ENCODE measurements around the gene NUP93. TPM values are rescaled to one million over a fixed set of nuclear protein-coding genes. Genes with fewer than 3 reads are reported as not detected.

NUP93 gene
- total RNA-seq, 1 experiment from 2014 or later, result 144 TPM

- H3K4me2 ChIP-seq (ENCODE audit: low read length), result no peak overlapping the region
- ChIA-PET RAD21 (ENCODE audit: low non-redundant PET in 1 of 2, low total read pairs in 2 of 2, uncharacterized antibody in 2 of 2, unreplicated experiment in 2 of 2) (no interaction called here), CTCF (no interaction called here), POLR2A (no interaction called here)
- H3K27me3 ChIP-seq (ENCODE audit: insufficient read depth, low read length), result no peaks in the 10 kb centered on the region
- no peak overlapping the region for H3K4me3 ChIP-seq (replicated peaks in 1 of 2; ENCODE audit: low read depth in 1 of 2, low read length in 2 of 2)
- no peaks in the 10 kb centered on the region for H3K4me1 ChIP-seq (ENCODE audit: control insufficient read depth in 1 of 2, insufficient read depth in 2 of 2, low read length in 2 of 2)
- no peaks in the 10 kb centered on the region for H3K36me3 ChIP-seq (ENCODE audit: control insufficient read depth in 1 of 2, insufficient read depth in 2 of 2, low read length in 2 of 2)
- intact Hi-C loops (cut with micrococcal nuclease), result no loop called here
- no peak for DNase-seq (ENCODE audit: low read depth, low spot score)
- no peak for ATAC-seq
- no TSS peak for BruUV-seq (replicated peaks)
- H3K27ac ChIP-seq (ENCODE audit: low read depth, low read length), result no peak overlapping the region
- H3K9me2 ChIP-seq (ENCODE audit: insufficient read depth), result no peaks in the 10 kb centered on the region
- H3K9me3 ChIP-seq (ENCODE audit: control insufficient read depth in 1 of 2, insufficient read depth in 1 of 2, low read depth in 1 of 2, low read length in 2 of 2), result no peaks in the 10 kb centered on the region
- peaks cover 6% of the 10 kb centered on the region; the same call in 1 of the 2 replicates for H4K20me1 ChIP-seq (ENCODE audit: insufficient read depth)
- H2AFZ ChIP-seq (ENCODE audit: low read depth, low read length, poor library complexity, severe bottlenecking), result no peak overlapping the region
- no peak for TF ChIP-seq ZFX (IDR thresholded peaks at IDR 0.05)
- TF ChIP-seq EGR1 (IDR thresholded peaks at IDR 0.05; ENCODE audit: low read depth), result no peak
- no peak for TF ChIP-seq ZNF274 (IDR thresholded peaks at IDR 0.05; ENCODE audit: low read depth, low read length)
- no peak for TF ChIP-seq CTCF (IDR thresholded peaks at IDR 0.05 in 2 of 3, conservative IDR thresholded peaks at IDR 0.05 in 1 of 3; ENCODE audit: borderline replicate concordance in 1 of 3, insufficient read depth in 1 of 3, low read depth in 2 of 3, low read length in 2 of 3)
- no peak for TF ChIP-seq POLR2A (IDR thresholded peaks at IDR 0.05; ENCODE audit: borderline replicate concordance, extremely low read depth, insufficient read depth, insufficient read length)
- no peak for TF ChIP-seq TCF7L2 (IDR thresholded peaks at IDR 0.05; ENCODE audit: borderline replicate concordance, extremely low read depth, insufficient read depth, insufficient read length)
- no peak for TF ChIP-seq JUND (IDR thresholded peaks at IDR 0.05)
- TF ChIP-seq, protein P1, sequence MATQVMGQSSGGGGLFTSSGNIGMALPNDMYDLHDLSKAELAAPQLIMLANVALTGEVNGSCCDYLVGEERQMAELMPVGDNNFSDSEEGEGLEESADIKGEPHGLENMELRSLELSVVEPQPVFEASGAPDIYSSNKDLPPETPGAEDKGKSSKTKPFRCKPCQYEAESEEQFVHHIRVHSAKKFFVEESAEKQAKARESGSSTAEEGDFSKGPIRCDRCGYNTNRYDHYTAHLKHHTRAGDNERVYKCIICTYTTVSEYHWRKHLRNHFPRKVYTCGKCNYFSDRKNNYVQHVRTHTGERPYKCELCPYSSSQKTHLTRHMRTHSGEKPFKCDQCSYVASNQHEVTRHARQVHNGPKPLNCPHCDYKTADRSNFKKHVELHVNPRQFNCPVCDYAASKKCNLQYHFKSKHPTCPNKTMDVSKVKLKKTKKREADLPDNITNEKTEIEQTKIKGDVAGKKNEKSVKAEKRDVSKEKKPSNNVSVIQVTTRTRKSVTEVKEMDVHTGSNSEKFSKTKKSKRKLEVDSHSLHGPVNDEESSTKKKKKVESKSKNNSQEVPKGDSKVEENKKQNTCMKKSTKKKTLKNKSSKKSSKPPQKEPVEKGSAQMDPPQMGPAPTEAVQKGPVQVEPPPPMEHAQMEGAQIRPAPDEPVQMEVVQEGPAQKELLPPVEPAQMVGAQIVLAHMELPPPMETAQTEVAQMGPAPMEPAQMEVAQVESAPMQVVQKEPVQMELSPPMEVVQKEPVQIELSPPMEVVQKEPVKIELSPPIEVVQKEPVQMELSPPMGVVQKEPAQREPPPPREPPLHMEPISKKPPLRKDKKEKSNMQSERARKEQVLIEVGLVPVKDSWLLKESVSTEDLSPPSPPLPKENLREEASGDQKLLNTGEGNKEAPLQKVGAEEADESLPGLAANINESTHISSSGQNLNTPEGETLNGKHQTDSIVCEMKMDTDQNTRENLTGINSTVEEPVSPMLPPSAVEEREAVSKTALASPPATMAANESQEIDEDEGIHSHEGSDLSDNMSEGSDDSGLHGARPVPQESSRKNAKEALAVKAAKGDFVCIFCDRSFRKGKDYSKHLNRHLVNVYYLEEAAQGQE (IDR thresholded peaks at IDR 0.05; ENCODE audit: low read depth), result no peak
- TF ChIP-seq CEBPB (IDR thresholded peaks at IDR 0.05; ENCODE audit: low read depth), result no peak
- no peak for TF ChIP-seq FOSL1 (IDR thresholded peaks at IDR 0.05; ENCODE audit: low read depth)
- no peak for TF ChIP-seq POLR2AphosphoS5 (IDR thresholded peaks at IDR 0.05; ENCODE audit: low read depth, low read length)
- no peak for TF ChIP-seq ELF1 (IDR thresholded peaks at IDR 0.05; ENCODE audit: borderline replicate concordance, low read depth)
- TF ChIP-seq SRF (IDR thresholded peaks at IDR 0.05; ENCODE audit: low read depth), result no peak
- TF ChIP-seq, protein P2, sequence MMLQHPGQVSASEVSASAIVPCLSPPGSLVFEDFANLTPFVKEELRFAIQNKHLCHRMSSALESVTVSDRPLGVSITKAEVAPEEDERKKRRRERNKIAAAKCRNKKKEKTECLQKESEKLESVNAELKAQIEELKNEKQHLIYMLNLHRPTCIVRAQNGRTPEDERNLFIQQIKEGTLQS (IDR thresholded peaks at IDR 0.05), result no peak
- TF ChIP-seq CBX3 (IDR thresholded peaks at IDR 0.05; ENCODE audit: low read depth), result no peak
- TF ChIP-seq SP1 (IDR thresholded peaks at IDR 0.05; ENCODE audit: low read depth), result no peak
- peaks cover 67% of the 10 kb centered on the region for H3K79me2 ChIP-seq (ENCODE audit: insufficient read depth, low read length)
- no peak overlapping the region for H3K9ac ChIP-seq (ENCODE audit: low read length)
These were observed 53.4 kb downstream of the NUP93 start for GRCh38 chr16:56783344-56783743.

Data from HCT116 (cell line).